ENCODE measurements around the gene ZNF212. TPM values are rescaled to one million over a fixed set of nuclear protein-coding genes. Genes with fewer than 3 reads are reported as not detected.
"Not testable (repeated sequence)": the region's sequence is repeated elsewhere in the genome, so short reads cannot be mapped to it uniquely, and the experiment has no call there.

ZNF212 gene
- total RNA-seq, 1 experiment from 2014 or later = 18.6 TPM

DNA sequence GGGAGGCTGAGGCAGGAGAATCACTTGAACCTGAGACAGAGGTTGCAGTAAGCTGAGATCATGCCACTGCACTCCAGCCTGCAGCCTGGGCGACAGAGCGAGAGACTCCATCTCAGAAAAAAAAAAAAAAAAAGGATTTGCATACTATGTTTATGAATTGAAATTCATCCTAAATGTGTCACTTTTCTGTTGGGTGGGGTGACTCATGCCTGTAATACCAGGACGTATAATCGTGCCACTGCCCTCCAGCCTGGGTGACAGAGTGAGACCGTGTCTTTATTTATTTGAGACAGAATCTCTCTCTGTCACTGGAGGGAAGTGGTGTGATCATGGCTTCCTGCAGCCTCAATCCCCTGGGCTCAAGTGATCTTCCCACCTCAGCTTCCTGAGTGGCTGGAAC lies 5.8 kb downstream of the ZNF212 start:
- no TSS peak for BruUV-seq (replicated peaks)
- H3K4me1 Mint-ChIP-seq (ENCODE audit: low read depth, unreplicated experiment) = peaks cover 7% of the 10 kb centered on the region
- H3K9me3 Mint-ChIP-seq (ENCODE audit: unreplicated experiment) = peaks cover 10% of the 10 kb centered on the region
- intact Hi-C loops (cut with micrococcal nuclease; ENCODE audit: unreplicated experiment) = no loop called here
- Histone ChIP-seq H3K27me3 (replicated peaks; ENCODE audit: control insufficient read depth, insufficient read depth, low read length) (no peaks in the 10 kb centered on the region), H3K9me3 (peaks cover 9% of the 10 kb centered on the region; the same call in 1 of the 2 replicates), H3K4me1 (peaks cover 6% of the 10 kb centered on the region), H3K4me3 (ENCODE audit: low read depth, low read length) (no peak overlapping the region), H3K36me3 (ENCODE audit: control insufficient read depth, insufficient read depth, low read length) (no peaks in the 10 kb centered on the region)
- peaks cover 15% of the 10 kb centered on the region for H3K36me3 Mint-ChIP-seq (ENCODE audit: insufficient read depth, unreplicated experiment)
- H3K27me3 Mint-ChIP-seq (ENCODE audit: insufficient read depth, unreplicated experiment) = no peaks in the 10 kb centered on the region
- ChIA-PET POLR2A (no interaction called here), CTCF (no interaction called here)
- TF ChIP-seq, protein P1, sequence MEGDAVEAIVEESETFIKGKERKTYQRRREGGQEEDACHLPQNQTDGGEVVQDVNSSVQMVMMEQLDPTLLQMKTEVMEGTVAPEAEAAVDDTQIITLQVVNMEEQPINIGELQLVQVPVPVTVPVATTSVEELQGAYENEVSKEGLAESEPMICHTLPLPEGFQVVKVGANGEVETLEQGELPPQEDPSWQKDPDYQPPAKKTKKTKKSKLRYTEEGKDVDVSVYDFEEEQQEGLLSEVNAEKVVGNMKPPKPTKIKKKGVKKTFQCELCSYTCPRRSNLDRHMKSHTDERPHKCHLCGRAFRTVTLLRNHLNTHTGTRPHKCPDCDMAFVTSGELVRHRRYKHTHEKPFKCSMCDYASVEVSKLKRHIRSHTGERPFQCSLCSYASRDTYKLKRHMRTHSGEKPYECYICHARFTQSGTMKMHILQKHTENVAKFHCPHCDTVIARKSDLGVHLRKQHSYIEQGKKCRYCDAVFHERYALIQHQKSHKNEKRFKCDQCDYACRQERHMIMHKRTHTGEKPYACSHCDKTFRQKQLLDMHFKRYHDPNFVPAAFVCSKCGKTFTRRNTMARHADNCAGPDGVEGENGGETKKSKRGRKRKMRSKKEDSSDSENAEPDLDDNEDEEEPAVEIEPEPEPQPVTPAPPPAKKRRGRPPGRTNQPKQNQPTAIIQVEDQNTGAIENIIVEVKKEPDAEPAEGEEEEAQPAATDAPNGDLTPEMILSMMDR (IDR thresholded peaks at IDR 0.05; ENCODE audit: insufficient read depth in 1 of 2, low read depth in 1 of 2, low read length in 1 of 2, severe bottlenecking in 1 of 2, unreplicated experiment in 1 of 2) = no peak
- H3K4me3 Mint-ChIP-seq (ENCODE audit: unreplicated experiment) = no peak overlapping the region
- no peak overlapping the region for H3K27ac Mint-ChIP-seq (ENCODE audit: unreplicated experiment)
- no peak for DNase-seq

DNA sequence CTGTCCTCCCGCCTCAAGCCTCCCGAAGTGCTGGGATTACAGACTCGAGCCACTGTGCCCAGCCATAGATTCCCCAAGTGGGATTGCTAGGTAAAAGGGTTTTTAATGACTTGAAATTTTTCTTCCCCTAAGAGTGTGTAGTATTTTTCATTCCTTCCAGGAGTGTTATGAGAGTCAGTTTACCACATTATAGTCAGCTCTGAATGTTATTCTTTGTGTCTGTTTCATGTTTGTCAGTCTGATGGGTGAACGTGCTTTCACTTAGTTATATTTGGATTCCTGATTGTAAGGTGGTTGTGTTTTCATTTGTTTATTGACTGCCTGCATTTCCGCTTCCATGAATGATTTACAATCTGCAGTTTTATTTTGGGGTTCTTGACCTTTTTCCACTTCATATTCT lies 6.3 kb downstream of the ZNF212 start:
- H3K4me3 Mint-ChIP-seq (ENCODE audit: unreplicated experiment) = no peak overlapping the region
- H3K4me1 Mint-ChIP-seq (ENCODE audit: low read depth, unreplicated experiment) = peaks cover 2% of the 10 kb centered on the region
- Histone ChIP-seq H3K9me3 (peaks cover 9% of the 10 kb centered on the region; the same call in 1 of the 2 replicates), H3K4me3 (ENCODE audit: low read depth, low read length) (no peak overlapping the region), H3K4me1 (peaks cover 2% of the 10 kb centered on the region), H3K27me3 (replicated peaks; ENCODE audit: control insufficient read depth, insufficient read depth, low read length) (no peaks in the 10 kb centered on the region), H3K36me3 (ENCODE audit: control insufficient read depth, insufficient read depth, low read length) (peaks cover 2% of the 10 kb centered on the region)
- no peak for DNase-seq
- TF ChIP-seq, protein P1 (IDR thresholded peaks at IDR 0.05; ENCODE audit: insufficient read depth in 1 of 2, low read depth in 1 of 2, low read length in 1 of 2, severe bottlenecking in 1 of 2, unreplicated experiment in 1 of 2) = no peak
- intact Hi-C loops (cut with micrococcal nuclease; ENCODE audit: unreplicated experiment) = no loop called here
- ChIA-PET CTCF (no interaction called here), POLR2A (no interaction called here)
- H3K9me3 Mint-ChIP-seq (ENCODE audit: unreplicated experiment) = peaks cover 10% of the 10 kb centered on the region
- peaks cover 18% of the 10 kb centered on the region for H3K36me3 Mint-ChIP-seq (ENCODE audit: insufficient read depth, unreplicated experiment)
- BruUV-seq (replicated peaks) = no TSS peak
- no peak overlapping the region for H3K27ac Mint-ChIP-seq (ENCODE audit: unreplicated experiment)
- H3K27me3 Mint-ChIP-seq (ENCODE audit: insufficient read depth, unreplicated experiment) = no peaks in the 10 kb centered on the region

DNA sequence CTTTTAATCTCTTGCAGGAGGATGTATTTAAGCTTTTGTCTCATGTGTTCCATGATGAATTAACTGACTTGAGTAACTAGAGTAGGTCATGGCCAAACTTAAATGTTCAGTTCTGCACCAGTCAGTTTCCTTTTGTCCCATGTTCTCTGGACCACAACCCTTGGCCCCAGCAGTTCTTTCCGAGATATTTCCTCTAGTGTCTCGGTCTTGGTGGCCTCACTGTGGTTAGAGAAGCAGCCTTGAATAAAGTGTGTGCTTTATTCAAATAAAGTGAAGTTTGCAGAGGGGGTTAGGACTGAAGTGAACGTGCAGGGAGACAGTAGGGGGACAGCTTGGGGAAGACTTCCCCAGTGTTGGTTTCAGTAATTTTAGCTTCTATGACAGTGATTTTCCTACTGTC lies 9.3 kb downstream of the ZNF212 start:
- Mint-ChIP-seq H3K27me3 (ENCODE audit: insufficient read depth, unreplicated experiment) (no peaks in the 10 kb centered on the region), H3K9me3 (ENCODE audit: unreplicated experiment) (no peaks in the 10 kb centered on the region), H3K36me3 (ENCODE audit: insufficient read depth, unreplicated experiment) (peaks cover 10% of the 10 kb centered on the region), H3K4me3 (ENCODE audit: unreplicated experiment) (no peak overlapping the region), H3K4me1 (ENCODE audit: low read depth, unreplicated experiment) (no peaks in the 10 kb centered on the region), H3K27ac (ENCODE audit: unreplicated experiment) (no peak overlapping the region)
- no peaks in the 10 kb centered on the region for H3K4me1 ChIP-seq
- intact Hi-C loops (cut with micrococcal nuclease; ENCODE audit: unreplicated experiment) = no loop called here
- no peaks in the 10 kb centered on the region for H3K27me3 ChIP-seq (replicated peaks; ENCODE audit: control insufficient read depth, insufficient read depth, low read length)
- BruUV-seq (replicated peaks) = no TSS peak
- DNase-seq = no peak
- ChIA-PET CTCF (no interaction called here), POLR2A (no interaction called here)
- no peak overlapping the region for H3K4me3 ChIP-seq (ENCODE audit: low read depth, low read length)
- TF ChIP-seq, protein P1 (IDR thresholded peaks at IDR 0.05; ENCODE audit: insufficient read depth in 1 of 2, low read depth in 1 of 2, low read length in 1 of 2, severe bottlenecking in 1 of 2, unreplicated experiment in 1 of 2) = no peak
- no peaks in the 10 kb centered on the region for H3K9me3 ChIP-seq
- H3K36me3 ChIP-seq (ENCODE audit: control insufficient read depth, insufficient read depth, low read length) = peaks cover 2% of the 10 kb centered on the region

DNA sequence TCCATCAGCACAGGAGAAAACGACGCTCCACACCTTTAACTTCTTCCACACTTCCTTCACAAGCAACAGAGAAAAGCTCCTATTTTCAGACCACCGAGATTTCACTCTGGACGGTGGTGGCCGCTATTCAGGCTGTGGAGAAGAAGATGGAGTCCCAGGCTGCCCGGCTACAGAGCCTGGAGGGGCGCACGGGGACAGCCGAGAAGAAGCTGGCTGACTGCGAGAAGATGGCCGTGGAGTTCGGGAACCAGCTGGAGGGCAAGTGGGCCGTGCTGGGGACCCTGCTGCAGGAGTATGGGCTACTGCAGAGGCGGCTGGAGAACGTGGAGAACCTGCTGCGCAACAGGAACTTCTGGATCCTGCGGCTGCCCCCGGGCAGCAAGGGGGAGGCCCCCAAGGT lies 10.7 kb downstream of the ZNF212 start:
- DNase-seq; H3K27me3 Mint-ChIP-seq (ENCODE audit: insufficient read depth, unreplicated experiment); POLR2A ChIA-PET; H3K4me3 ChIP-seq (ENCODE audit: low read depth, low read length); H3K36me3 Mint-ChIP-seq (ENCODE audit: insufficient read depth, unreplicated experiment); H3K9me3 Mint-ChIP-seq (ENCODE audit: unreplicated experiment); H3K4me3 Mint-ChIP-seq (ENCODE audit: unreplicated experiment); intact Hi-C loops (cut with micrococcal nuclease; ENCODE audit: unreplicated experiment); H3K27ac Mint-ChIP-seq (ENCODE audit: unreplicated experiment); H3K4me1 Mint-ChIP-seq (ENCODE audit: low read depth, unreplicated experiment); BruUV-seq (replicated peaks); H3K4me1 ChIP-seq; H3K36me3 ChIP-seq (ENCODE audit: control insufficient read depth, insufficient read depth, low read length); H3K9me3 ChIP-seq; H3K27me3 ChIP-seq (replicated peaks; ENCODE audit: control insufficient read depth, insufficient read depth, low read length): not testable (repeated sequence)
- CTCF ChIA-PET = interaction anchor here (0.6 kb wide), 1 partner anchor 103 kb away, joined by 4 read pairs; no protein-coding TSS in a partner anchor

DNA sequence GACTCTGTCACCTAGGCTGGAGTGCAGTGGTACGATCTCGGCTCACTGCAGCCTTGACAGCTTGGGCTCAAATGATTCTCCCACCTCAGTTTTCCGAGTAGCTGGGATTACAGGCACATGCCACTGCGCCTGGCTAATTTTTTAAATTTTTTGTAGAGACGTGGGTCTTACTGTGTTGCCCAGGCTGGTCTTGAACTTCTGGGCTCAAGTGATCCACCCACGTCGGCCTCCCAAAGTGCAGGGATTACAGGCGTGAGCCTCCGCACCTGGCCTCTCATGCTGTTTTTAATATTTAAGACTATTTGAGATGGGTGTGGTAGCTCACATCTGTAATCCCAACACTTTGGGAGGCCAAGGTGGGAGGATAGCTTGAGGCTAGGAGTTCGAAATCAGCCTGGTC lies 12.1 kb downstream of the ZNF212 start:
- H3K9me3 Mint-ChIP-seq (ENCODE audit: unreplicated experiment); H3K4me1 Mint-ChIP-seq (ENCODE audit: low read depth, unreplicated experiment); H3K27ac Mint-ChIP-seq (ENCODE audit: unreplicated experiment); H3K36me3 ChIP-seq (ENCODE audit: control insufficient read depth, insufficient read depth, low read length); CTCF ChIA-PET; H3K4me3 Mint-ChIP-seq (ENCODE audit: unreplicated experiment); H3K27me3 ChIP-seq (replicated peaks; ENCODE audit: control insufficient read depth, insufficient read depth, low read length); H3K4me1 ChIP-seq; H3K27me3 Mint-ChIP-seq (ENCODE audit: insufficient read depth, unreplicated experiment); BruUV-seq (replicated peaks); POLR2A ChIA-PET; intact Hi-C loops (cut with micrococcal nuclease; ENCODE audit: unreplicated experiment); H3K4me3 ChIP-seq (ENCODE audit: low read depth, low read length); H3K9me3 ChIP-seq; H3K36me3 Mint-ChIP-seq (ENCODE audit: insufficient read depth, unreplicated experiment); DNase-seq: not testable (repeated sequence)
